ENCODE measurements around the gene TTLL5. TPM values are rescaled to one million over a fixed set of nuclear protein-coding genes. Genes with fewer than 3 reads are reported as not detected.

The TTLL5 gene
- total and polyA plus RNA-seq, 9 of the 15 experiments (the other 6 are each of a cell fraction or from before 2014, with no cell fraction given): 4.1 to 18.9 (median 12.6) TPM

DNA sequence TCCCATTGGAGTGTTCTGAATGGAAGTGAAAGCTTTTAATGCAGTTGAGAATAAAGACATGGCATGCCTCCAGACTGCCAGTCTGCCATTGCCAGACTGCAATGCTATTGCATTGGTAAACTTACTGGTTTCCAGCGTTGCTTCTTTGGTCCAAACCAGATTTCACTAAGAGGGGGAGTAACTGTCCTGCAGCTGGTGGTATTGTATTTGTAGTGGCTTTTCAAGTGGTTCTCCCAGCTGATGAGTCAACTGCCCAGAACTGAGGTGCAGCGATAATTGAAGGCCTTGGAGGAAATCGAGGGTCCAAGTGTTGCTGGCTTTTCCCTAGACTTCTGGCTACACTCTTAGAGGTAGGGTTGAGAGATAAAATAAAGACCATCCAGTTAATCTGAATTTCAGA is 32.2 kb upstream of the TTLL5 start (continued):
- no peak for TF ChIP-seq BRD9 (IDR thresholded peaks at IDR 0.05; ENCODE audit: low read depth, partially characterized antibody)
- TF ChIP-seq ZNF318 (IDR thresholded peaks at IDR 0.05; ENCODE audit: borderline replicate concordance in 1 of 2, low read depth in 1 of 2): no peak
- no peak for TF ChIP-seq CCAR2 (IDR thresholded peaks at IDR 0.05; ENCODE audit: low read depth, low read length)
- no peak for TF ChIP-seq BRD4 (IDR thresholded peaks at IDR 0.05)
- no peak for TF ChIP-seq NCOA2 (IDR thresholded peaks at IDR 0.05; ENCODE audit: partially characterized antibody in 2 of 2)
- TF ChIP-seq HSF4 (CRISPR knock-in tag; IDR thresholded peaks at IDR 0.05; ENCODE audit: borderline replicate concordance): no peak
- TF ChIP-seq PYGO2 (tag; IDR thresholded peaks at IDR 0.05): no peak
